ENCODE results near the gene TMEM212. TPM values are rescaled to one million over a fixed set of nuclear protein-coding genes. Genes with fewer than 3 reads are reported as not detected.

TMEM212 gene
- total and polyA plus RNA-seq, 2 donors (not counting 1 experiment from before 2014, with no cell fraction given): not detected

DNA sequence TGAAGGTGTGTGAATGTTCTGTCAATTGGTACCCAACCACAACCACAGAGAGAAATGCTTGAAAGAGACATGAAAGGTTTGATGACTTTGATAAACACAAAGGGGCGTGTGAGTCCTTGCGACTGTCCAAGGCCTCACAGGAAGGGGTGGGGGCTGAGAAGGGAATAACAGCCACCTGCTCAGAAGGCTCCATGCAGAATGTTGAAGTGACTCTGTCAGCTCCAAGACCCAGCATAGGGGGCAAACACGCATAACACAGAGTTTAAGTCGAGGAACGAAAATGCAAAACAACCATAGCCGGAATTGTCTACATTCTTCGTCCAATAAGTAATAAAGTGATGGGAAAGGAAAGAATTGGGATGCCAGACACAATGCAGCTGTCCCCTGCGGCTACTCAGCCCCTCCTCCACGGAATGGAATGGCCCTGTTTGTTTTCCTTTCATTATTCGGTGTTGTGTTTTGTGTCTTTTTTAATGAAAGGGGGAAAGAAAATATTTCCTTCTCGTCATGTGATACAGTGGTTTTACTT is 19.9 kb downstream of the TMEM212 start:
- Histone ChIP-seq H3K79me2 (ENCODE audit: control insufficient read depth, insufficient read depth, low read length) (no peaks in the 10 kb centered on the region), H3K27ac (ENCODE audit: low read length in 2 of 2) (no peak overlapping the region), H3K27me3 (replicated peaks in 1 of 4; ENCODE audit: control extremely low read depth in 1 of 4, control insufficient read depth in 3 of 4, insufficient read depth in 4 of 4, low read length in 3 of 4) (no peaks in the 10 kb centered on the region), H3K9ac (ENCODE audit: low read length) (no peak overlapping the region), H3K36me3 (replicated peaks in 1 of 2; ENCODE audit: control extremely low read depth in 1 of 2, control insufficient read depth in 1 of 2, extremely low read depth in 1 of 2, insufficient read depth in 2 of 2, low read length in 1 of 2) (no peaks in the 10 kb centered on the region), H4K20me1 (ENCODE audit: control insufficient read depth, insufficient read depth, low read length, poor library complexity, severe bottlenecking) (no peaks in the 10 kb centered on the region), H3K4me2 (replicated peaks; ENCODE audit: low read depth, low read length, poor library complexity, severe bottlenecking) (no peak overlapping the region), H2AFZ (ENCODE audit: insufficient read depth, low read depth, low read length, poor library complexity, severe bottlenecking) (no peak overlapping the region), H3K4me1 (ENCODE audit: control insufficient read depth in 2 of 2, insufficient read depth in 2 of 2, low read length in 2 of 2) (no peaks in the 10 kb centered on the region), H3K9me3 (ENCODE audit: control extremely low read depth in 1 of 3, control insufficient read depth in 2 of 3, insufficient read depth in 1 of 3, low read length in 2 of 3) (no peaks in the 10 kb centered on the region), H3K4me3 (ENCODE audit: control extremely low read depth in 1 of 5, extremely low read depth in 1 of 5, insufficient read depth in 1 of 5, low read depth in 2 of 5, low read length in 4 of 5) (no peak overlapping the region)
- ChIA-PET POLR2A (no interaction called here), CTCF (no interaction called here)
- Mint-ChIP-seq H3K4me1 (no peaks in the 10 kb centered on the region), H3K27ac (no peak overlapping the region), H3K9me3 (ENCODE audit: insufficient read depth) (no peaks in the 10 kb centered on the region), H3K27me3 (no peaks in the 10 kb centered on the region), H3K4me3 (no peak overlapping the region)
- ATAC-seq (ENCODE audit: low read depth): no peak
- TF ChIP-seq EZH2 (IDR thresholded peaks at IDR 0.05; ENCODE audit: borderline replicate concordance, insufficient read depth, low read depth, low read length, poor library complexity, severe bottlenecking): no peak
- TF ChIP-seq, protein P1, sequence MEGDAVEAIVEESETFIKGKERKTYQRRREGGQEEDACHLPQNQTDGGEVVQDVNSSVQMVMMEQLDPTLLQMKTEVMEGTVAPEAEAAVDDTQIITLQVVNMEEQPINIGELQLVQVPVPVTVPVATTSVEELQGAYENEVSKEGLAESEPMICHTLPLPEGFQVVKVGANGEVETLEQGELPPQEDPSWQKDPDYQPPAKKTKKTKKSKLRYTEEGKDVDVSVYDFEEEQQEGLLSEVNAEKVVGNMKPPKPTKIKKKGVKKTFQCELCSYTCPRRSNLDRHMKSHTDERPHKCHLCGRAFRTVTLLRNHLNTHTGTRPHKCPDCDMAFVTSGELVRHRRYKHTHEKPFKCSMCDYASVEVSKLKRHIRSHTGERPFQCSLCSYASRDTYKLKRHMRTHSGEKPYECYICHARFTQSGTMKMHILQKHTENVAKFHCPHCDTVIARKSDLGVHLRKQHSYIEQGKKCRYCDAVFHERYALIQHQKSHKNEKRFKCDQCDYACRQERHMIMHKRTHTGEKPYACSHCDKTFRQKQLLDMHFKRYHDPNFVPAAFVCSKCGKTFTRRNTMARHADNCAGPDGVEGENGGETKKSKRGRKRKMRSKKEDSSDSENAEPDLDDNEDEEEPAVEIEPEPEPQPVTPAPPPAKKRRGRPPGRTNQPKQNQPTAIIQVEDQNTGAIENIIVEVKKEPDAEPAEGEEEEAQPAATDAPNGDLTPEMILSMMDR (IDR thresholded peaks at IDR 0.05): no peak
- intact Hi-C loops (cut with micrococcal nuclease): no loop called here
- 90% methylated on average over 8 of the region's 11 CpGs for WGBS (ENCODE audit: insufficient coverage)
- DNase-seq: no peak

DNA sequence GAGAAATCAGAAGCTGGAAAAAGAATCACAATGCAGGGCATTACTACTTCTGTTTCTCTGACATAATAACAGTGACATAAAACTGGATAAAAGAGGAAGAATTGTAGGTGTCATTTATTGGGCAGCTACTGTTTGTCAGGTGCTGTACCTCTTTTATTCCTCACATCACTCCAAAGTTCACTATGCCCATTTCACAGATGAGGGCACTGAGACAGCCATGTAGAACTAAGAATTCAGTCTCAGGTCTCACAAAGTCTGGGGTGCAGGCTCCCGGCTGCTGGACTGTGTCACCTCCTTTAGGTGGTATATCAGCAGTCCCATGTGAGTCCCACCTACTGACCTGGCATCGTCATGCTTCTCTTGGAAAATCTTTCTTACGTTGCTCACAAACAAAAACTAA is 20.8 kb downstream of the TMEM212 start:
- Histone ChIP-seq H3K27me3 (replicated peaks in 1 of 4; ENCODE audit: control extremely low read depth in 1 of 4, control insufficient read depth in 3 of 4, insufficient read depth in 4 of 4, low read length in 3 of 4) (no peaks in the 10 kb centered on the region), H3K9ac (ENCODE audit: low read length) (no peak overlapping the region), H3K9me3 (ENCODE audit: control extremely low read depth in 1 of 3, control insufficient read depth in 2 of 3, insufficient read depth in 1 of 3, low read length in 2 of 3) (no peaks in the 10 kb centered on the region), H3K4me3 (ENCODE audit: control extremely low read depth in 1 of 5, extremely low read depth in 1 of 5, insufficient read depth in 1 of 5, low read depth in 2 of 5, low read length in 4 of 5) (no peak overlapping the region), H2AFZ (ENCODE audit: insufficient read depth, low read depth, low read length, poor library complexity, severe bottlenecking) (no peak overlapping the region), H3K27ac (ENCODE audit: low read length in 2 of 2) (no peak overlapping the region), H3K4me2 (replicated peaks; ENCODE audit: low read depth, low read length, poor library complexity, severe bottlenecking) (no peak overlapping the region), H3K4me1 (ENCODE audit: control insufficient read depth in 2 of 2, insufficient read depth in 2 of 2, low read length in 2 of 2) (no peaks in the 10 kb centered on the region), H3K79me2 (ENCODE audit: control insufficient read depth, insufficient read depth, low read length) (no peaks in the 10 kb centered on the region), H3K36me3 (replicated peaks in 1 of 2; ENCODE audit: control extremely low read depth in 1 of 2, control insufficient read depth in 1 of 2, extremely low read depth in 1 of 2, insufficient read depth in 2 of 2, low read length in 1 of 2) (no peaks in the 10 kb centered on the region), H4K20me1 (ENCODE audit: control insufficient read depth, insufficient read depth, low read length, poor library complexity, severe bottlenecking) (no peaks in the 10 kb centered on the region)
- intact Hi-C loops (cut with micrococcal nuclease): no loop called here
- ChIA-PET POLR2A (no interaction called here), CTCF (no interaction called here)
- Mint-ChIP-seq H3K27ac (no peak overlapping the region), H3K27me3 (no peaks in the 10 kb centered on the region), H3K9me3 (ENCODE audit: insufficient read depth) (no peaks in the 10 kb centered on the region), H3K4me3 (no peak overlapping the region), H3K4me1 (no peaks in the 10 kb centered on the region)
- WGBS (ENCODE audit: insufficient coverage): no CpG with 5 or more reads among the region's 3 CpGs
- no peak for ATAC-seq (ENCODE audit: low read depth)
- no peak for TF ChIP-seq EZH2 (IDR thresholded peaks at IDR 0.05; ENCODE audit: borderline replicate concordance, insufficient read depth, low read depth, low read length, poor library complexity, severe bottlenecking)
- TF ChIP-seq, protein P1 (IDR thresholded peaks at IDR 0.05): no peak
- DNase-seq: no peak
